Measurements from ENCODE around the gene RPS6KL1.

The RPS6KL1 gene

DNA sequence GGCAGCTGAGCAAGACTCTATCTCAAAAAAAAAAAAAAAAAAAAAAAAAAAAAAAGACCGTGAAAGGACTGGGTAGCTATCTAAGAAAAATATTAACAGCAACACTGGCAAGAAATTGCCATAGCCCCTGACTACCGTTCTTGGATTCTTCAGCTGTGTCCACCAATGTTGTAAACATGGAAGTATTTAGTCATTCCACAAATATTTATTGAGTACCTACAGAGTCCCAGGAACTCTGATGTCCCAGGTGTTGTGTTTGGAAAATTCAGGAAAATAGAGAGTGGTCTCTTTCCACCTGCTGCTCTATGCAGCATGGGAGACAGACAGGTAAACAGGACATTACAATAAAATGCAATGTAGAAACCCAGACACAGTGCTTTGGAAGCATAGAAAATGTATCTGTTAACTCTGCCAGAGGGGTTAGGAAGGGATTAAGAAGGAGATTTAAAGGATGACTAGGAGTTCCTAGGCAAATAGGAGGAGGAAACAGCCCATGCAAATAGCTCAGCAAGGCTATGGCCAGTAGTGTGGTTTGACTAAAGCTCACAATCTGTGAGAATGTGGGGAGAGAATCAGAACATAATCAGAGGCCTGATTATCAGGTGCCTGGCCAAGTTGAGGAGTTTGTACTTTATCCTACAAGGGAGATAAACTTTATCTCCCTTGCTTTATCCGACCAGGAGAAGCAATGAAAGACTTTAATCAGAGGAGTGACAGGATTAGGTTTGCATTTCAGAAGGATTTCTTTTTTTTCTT, 43.5 kb downstream of the RPS6KL1 start:
- peaks cover 4% of the 10 kb centered on the region; the same call in 1 of the 2 replicates for H3K36me3 ChIP-seq
- DNase-seq, result peak; percentile 34
- no peaks in the 10 kb centered on the region for H3K27me3 ChIP-seq (ENCODE audit: insufficient read depth, low read depth, severe bottlenecking)
- TF ChIP-seq, protein P1, sequence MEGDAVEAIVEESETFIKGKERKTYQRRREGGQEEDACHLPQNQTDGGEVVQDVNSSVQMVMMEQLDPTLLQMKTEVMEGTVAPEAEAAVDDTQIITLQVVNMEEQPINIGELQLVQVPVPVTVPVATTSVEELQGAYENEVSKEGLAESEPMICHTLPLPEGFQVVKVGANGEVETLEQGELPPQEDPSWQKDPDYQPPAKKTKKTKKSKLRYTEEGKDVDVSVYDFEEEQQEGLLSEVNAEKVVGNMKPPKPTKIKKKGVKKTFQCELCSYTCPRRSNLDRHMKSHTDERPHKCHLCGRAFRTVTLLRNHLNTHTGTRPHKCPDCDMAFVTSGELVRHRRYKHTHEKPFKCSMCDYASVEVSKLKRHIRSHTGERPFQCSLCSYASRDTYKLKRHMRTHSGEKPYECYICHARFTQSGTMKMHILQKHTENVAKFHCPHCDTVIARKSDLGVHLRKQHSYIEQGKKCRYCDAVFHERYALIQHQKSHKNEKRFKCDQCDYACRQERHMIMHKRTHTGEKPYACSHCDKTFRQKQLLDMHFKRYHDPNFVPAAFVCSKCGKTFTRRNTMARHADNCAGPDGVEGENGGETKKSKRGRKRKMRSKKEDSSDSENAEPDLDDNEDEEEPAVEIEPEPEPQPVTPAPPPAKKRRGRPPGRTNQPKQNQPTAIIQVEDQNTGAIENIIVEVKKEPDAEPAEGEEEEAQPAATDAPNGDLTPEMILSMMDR (IDR thresholded peaks at IDR 0.05; ENCODE audit: low read depth, low read length), result no peak
- no peaks in the 10 kb centered on the region for H3K9me3 ChIP-seq (ENCODE audit: severe bottlenecking)
- H3K27ac ChIP-seq, result no peak overlapping the region
- no peak overlapping the region for H3K4me3 ChIP-seq (ENCODE audit: low read depth, low read length)

DNA sequence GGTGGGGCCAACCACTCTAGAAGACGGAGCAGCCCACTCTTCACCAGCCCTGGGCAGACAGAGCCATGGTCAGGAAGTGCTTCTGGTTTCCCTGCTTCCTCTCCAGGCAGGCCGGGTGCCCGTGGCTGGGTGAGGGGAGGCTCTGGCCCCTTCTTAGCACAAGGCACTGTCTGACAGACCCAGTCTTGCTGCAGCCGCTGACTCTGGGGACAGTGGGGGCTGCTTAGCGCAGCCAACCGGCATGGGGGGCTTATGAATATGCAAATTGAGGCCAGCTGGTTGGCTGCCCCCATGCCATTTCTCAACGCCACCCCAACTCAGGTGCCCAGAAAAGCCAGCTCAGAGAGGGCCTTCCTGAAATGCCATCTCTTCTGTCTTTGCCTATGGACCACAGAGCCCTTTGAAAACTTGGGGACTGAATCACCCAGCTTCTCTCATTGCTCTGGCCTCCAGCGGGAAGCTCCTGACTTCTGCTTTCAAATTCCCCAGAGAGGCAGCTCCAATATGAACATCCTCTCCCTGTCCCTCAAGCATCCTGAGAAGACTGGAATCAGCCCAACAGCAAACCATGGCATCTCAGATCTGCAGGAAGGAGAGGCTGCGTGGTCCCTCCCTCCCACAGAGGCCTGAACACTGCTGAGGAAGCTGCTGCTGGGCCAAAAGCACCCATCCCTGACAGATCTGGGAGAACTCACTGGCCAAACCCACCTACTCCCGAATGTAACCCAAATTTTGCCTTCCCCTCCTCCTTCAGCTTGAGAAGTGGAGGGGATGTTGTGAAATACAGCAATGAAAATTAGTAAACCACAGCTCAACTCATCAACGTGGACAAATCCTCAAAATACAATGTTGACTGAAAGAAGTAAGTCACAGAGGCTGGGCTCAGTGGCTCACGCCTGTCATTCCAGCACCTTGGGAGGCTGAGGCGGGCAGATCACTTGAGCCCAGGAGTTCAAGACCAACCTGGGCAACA, 46.8 kb downstream of the RPS6KL1 start, which contains the start of gene PROX2:
Gene PROX2 (minus strand): TSS at position 205 of the 973 bp plus-strand sequence. CDS start 12,311 bp downstream, outside the sequence.
- Histone ChIP-seq H3K36me3 (no peaks in the 10 kb centered on the region), H3K27me3 (ENCODE audit: insufficient read depth, low read depth, severe bottlenecking) (no peaks in the 10 kb centered on the region), H3K4me3 (ENCODE audit: low read depth, low read length) (no peak within 1 kb of the TSS), H3K27ac (no peak within 1 kb of the TSS), H3K9me3 (ENCODE audit: severe bottlenecking) (no peaks in the 10 kb centered on the region)
- no peak for DNase-seq
- TF ChIP-seq, protein P1 (IDR thresholded peaks at IDR 0.05; ENCODE audit: low read depth, low read length), result no peak

DNA sequence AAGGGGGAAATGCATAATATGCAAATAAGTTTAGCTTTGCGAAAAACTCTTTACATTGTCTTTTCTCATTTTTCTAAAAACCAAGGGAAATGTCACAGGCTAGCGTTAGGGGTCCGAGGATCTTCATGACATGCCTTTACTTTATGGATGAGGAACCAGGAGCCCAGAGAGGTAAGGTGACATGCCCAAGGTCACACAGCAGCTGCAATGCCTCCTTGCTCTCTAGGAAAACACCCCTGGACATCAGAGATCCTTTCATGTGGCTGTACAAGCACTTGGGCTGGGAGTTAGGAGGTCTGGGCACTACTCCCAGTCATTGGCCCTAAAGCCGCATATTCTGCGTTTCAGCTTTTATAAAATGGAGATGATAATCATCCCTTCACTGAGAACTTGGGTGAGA, 47.9 kb downstream of the RPS6KL1 start:
- Histone ChIP-seq H3K9me3 (ENCODE audit: severe bottlenecking) (no peaks in the 10 kb centered on the region), H3K27ac (no peak overlapping the region), H3K36me3 (no peaks in the 10 kb centered on the region), H3K4me3 (ENCODE audit: low read depth, low read length) (no peak overlapping the region), H3K27me3 (ENCODE audit: insufficient read depth, low read depth, severe bottlenecking) (no peaks in the 10 kb centered on the region)
- TF ChIP-seq, protein P1 (IDR thresholded peaks at IDR 0.05; ENCODE audit: low read depth, low read length), result no peak
- DNase-seq, result no peak

DNA sequence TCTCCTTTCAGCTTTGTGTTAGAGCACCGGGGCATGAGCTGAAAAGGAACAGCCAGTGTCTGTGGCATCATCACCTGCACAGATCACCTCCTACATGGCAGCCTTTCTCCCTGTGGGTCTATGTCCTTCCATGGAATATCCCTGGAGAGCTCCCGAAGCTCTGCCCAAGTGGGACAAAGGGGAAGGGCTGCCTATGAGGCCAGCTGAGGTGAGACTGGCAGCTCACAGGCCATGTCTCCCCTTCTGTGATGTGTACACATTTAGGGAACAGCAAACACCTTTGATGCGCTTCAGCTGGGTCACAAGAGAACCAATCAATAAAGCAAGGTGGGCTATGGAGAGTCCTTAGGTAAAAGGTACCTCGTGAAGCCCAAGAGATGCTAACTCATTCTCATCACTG, 51.2 kb downstream of the RPS6KL1 start:
- TF ChIP-seq, protein P1 (IDR thresholded peaks at IDR 0.05; ENCODE audit: low read depth, low read length), result no peak
- DNase-seq, result no peak
- Histone ChIP-seq H3K27ac (no peak overlapping the region), H3K27me3 (ENCODE audit: insufficient read depth, low read depth, severe bottlenecking) (no peaks in the 10 kb centered on the region), H3K4me3 (ENCODE audit: low read depth, low read length) (no peak overlapping the region), H3K36me3 (no peaks in the 10 kb centered on the region), H3K9me3 (ENCODE audit: severe bottlenecking) (no peaks in the 10 kb centered on the region)

DNA sequence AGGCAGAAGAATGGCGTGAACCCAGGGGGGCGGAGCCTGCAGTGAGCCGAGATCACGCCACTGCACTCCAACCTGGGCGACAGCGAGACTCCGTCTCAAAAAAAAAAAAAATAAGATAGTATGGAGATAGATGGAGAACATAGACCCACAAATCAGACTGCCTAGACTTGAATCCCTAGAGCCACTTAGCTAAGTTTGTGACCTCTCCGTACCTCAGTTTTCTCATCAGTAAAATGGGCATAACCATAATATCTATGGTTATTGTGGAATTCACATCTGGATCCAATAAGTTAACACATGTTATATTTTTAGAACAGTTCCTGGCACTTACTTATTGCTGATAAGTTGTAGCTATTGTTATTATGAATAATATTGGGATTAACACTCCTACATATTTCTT, 54.3 kb downstream of the RPS6KL1 start:
- H3K27ac ChIP-seq, result no peak overlapping the region
- H3K4me3 ChIP-seq (ENCODE audit: low read depth, low read length), result no peak overlapping the region
- TF ChIP-seq, protein P1 (IDR thresholded peaks at IDR 0.05; ENCODE audit: low read depth, low read length), result no peak
- no peaks in the 10 kb centered on the region for H3K36me3 ChIP-seq
- no peaks in the 10 kb centered on the region for H3K27me3 ChIP-seq (ENCODE audit: insufficient read depth, low read depth, severe bottlenecking)
- no peaks in the 10 kb centered on the region for H3K9me3 ChIP-seq (ENCODE audit: severe bottlenecking)
- no peak for DNase-seq
